HepG2 (cell line): Measurements from ENCODE around the gene SHANK3. TPM values are rescaled to one million over a fixed set of nuclear protein-coding genes. Genes with fewer than 3 reads are reported as not detected.

ENCODE experiments used
- AHDC1 ChIP-seq: sonication (generic); formaldehyde crosslinking; IDR thresholded peaks from 2 replicates; pipeline ENCODE4 v1.5.1; 2020; ENCODE audit warnings: mild to moderate bottlenecking, missing genetic modification reagents, borderline replicate concordance
- BRD4 ChIP-seq: sonication (generic); formaldehyde crosslinking; IDR thresholded peaks from 2 replicates; pipeline ENCODE4 v1.4.0; 2020; ENCODE audit warnings: missing genetic modification reagents
- CEBPB ChIP-seq: IDR thresholded peaks from 2 replicates; pipeline ENCODE4 v1.6.1; 2011; ENCODE audit warnings: low read depth, low read length, improper control_type of control experiment, borderline replicate concordance
- ELF4 ChIP-seq: sonication (generic); formaldehyde crosslinking; IDR thresholded peaks from 2 replicates; pipeline ENCODE4 v1.5.0; 2020; ENCODE audit warnings: missing genetic modification reagents, mild to moderate bottlenecking, moderate library complexity, borderline replicate concordance
- MBD4 ChIP-seq: IDR thresholded peaks from 2 replicates; pipeline ENCODE4 v1.6.1; 2012; ENCODE audit warnings: low read length, inconsistent platforms, borderline replicate concordance
- NBN ChIP-seq: fragments of 450-650 bp; conservative IDR thresholded peaks from 2 replicates; pipeline ENCODE4 v1.6.1; 2017
- NR2F1 ChIP-seq, 2 experiments: fragments of 450-650 bp in 1 of 2; formaldehyde crosslinking in 1 of 2; IDR thresholded peaks; 2 replicates each; pipeline versions ENCODE4 v1.5.0 to v1.6.1; 2016 to 2020; ENCODE audit warnings: mild to moderate bottlenecking in 1 of 2, missing compliant biosample characterization in 1 of 2, missing genetic modification reagents in 1 of 2, moderate library complexity in 1 of 2
- TCF7 ChIP-seq: sonication (generic); IDR thresholded peaks from 2 replicates; pipeline ENCODE4 v1.6.1; 2016; ENCODE audit warnings: antibody characterized with exemption, low read depth
- YEATS4 ChIP-seq: sonication (generic); formaldehyde crosslinking; IDR thresholded peaks from 2 replicates; pipeline ENCODE4 v1.4.0; 2020; ENCODE audit warnings: missing genetic modification reagents, borderline replicate concordance
- ZGPAT ChIP-seq: IDR thresholded peaks from 2 replicates; pipeline ENCODE4 v1.6.1; 2016; ENCODE audit warnings: mild to moderate bottlenecking
- ZNF503 ChIP-seq: sonication (generic); formaldehyde crosslinking; IDR thresholded peaks from 2 replicates; pipeline ENCODE4 v1.4.0; 2020; ENCODE audit warnings: missing genetic modification reagents
- ZSCAN25 ChIP-seq: sonication (generic); formaldehyde crosslinking; IDR thresholded peaks from 2 replicates; pipeline ENCODE4 v1.8.0; 2022; ENCODE audit warnings: mild to moderate bottlenecking, missing genetic modification reagents
- polyA plus RNA-seq, 8 experiments: library from polyadenylated mRNA; depleted of rRNA in 3 of 8; stranded (reverse) in 7 of 8; unstranded in 1 of 8; fragments of >200 nt; fragmentation: Illumina TruSeq in 4 of 8; extraction: Trizol in 4 of 8; gene quantifications; 2 replicates each; pipeline versions ENCODE4 v1.2.1 to v1.2.3, GENCODE V29; 2011 to 2016; ENCODE audit warnings: low read depth in 4 of 8, missing spikeins in 1 of 8, mixed read lengths in 1 of 8; ENCODE audit not compliant: insufficient read depth in 1 of 8
- total RNA-seq, 5 experiments: library from RNA; depleted of rRNA; stranded (reverse); fragments of >200 nt; fragmentation: Illumina TruSeq; extraction: Trizol; gene quantifications; 2 replicates each; pipeline ENCODE4 v1.2.3, GENCODE V29; 2016; ENCODE audit warnings: low read depth in 1 of 5
- TF ChIP-seq, protein P1 (sequence below): IDR thresholded peaks from 2 replicates; pipeline ENCODE4 v1.6.1; 2016; ENCODE audit warnings: low read depth, missing genetic modification reagents, missing compliant biosample characterization

Gene SHANK3
- total and polyA plus RNA-seq, 2 of the 13 experiments (the other 11 are each of a cell fraction or from before 2014, with no cell fraction given) = 2.9 to 4.6 TPM

DNA sequence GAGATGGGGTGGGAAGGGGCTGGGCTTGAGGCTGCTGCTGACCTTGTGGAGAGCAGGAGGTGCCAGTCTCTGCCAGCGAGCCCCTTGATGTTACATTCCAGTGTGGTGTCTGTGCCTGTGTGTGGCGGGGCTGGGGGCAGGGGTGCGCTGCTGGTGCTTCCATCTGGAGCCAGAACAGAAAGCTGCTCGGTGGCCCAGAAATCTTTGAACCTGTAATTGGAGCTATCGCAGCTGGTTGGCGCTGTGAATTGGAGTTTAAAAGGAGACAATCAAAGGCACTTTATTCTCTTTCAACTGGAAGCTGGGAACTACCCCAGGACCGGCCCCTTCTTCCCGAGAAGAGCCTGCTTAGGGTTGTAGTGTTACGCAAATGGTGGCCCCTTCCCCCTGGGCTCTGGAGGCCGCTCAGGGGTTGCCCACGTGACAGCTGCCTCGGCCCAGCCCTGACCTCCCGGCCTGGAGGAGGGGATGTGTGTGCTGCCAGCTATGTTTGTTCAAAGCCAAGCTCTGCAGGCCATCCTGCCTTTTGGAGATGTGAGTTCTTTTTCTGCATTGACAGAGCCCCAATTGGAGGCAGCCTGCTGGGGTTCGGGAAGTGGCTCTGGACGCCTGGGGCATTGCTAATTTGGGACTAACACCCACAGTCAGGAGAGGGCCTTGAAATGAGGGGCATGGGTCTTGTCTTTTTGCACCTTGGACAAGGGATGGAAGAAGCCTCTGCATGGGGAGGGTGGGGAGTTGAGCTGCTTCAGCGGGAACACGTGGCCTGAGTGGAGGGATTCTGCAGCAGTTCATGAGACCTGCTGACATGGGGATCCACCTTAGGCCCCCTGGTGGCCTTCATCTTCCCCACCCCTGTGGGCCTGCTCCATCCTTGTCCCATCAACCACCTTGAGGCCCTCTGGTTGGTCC is 30.7 kb upstream of the SHANK3 start (continued):
- TF ChIP-seq YEATS4 (CRISPR knock-in tag) (peak; percentile 63; the same call in 1 of the 2 replicates), TCF7 (peak; percentile 64), ZSCAN25 (CRISPR knock-in tag) (0 out of 2 replicates have a peak, but pooled peaks have one; percentile 15), AHDC1 (CRISPR knock-in tag) (peak; percentile 67; the same call in 1 of the 2 replicates), NR2F1 (CRISPR knock-in tag; IDR thresholded peaks at IDR 0.05) (peak; percentile 81 to 87), ZNF503 (peak; percentile 72), ZGPAT (peak; percentile 88; the same call in 1 of the 2 replicates), CEBPB (peak; percentile 90), MBD4 (no peak), ELF4 (CRISPR knock-in tag) (no peak), NBN (no peak), BRD4 (no peak)
- TF ChIP-seq, protein P1, sequence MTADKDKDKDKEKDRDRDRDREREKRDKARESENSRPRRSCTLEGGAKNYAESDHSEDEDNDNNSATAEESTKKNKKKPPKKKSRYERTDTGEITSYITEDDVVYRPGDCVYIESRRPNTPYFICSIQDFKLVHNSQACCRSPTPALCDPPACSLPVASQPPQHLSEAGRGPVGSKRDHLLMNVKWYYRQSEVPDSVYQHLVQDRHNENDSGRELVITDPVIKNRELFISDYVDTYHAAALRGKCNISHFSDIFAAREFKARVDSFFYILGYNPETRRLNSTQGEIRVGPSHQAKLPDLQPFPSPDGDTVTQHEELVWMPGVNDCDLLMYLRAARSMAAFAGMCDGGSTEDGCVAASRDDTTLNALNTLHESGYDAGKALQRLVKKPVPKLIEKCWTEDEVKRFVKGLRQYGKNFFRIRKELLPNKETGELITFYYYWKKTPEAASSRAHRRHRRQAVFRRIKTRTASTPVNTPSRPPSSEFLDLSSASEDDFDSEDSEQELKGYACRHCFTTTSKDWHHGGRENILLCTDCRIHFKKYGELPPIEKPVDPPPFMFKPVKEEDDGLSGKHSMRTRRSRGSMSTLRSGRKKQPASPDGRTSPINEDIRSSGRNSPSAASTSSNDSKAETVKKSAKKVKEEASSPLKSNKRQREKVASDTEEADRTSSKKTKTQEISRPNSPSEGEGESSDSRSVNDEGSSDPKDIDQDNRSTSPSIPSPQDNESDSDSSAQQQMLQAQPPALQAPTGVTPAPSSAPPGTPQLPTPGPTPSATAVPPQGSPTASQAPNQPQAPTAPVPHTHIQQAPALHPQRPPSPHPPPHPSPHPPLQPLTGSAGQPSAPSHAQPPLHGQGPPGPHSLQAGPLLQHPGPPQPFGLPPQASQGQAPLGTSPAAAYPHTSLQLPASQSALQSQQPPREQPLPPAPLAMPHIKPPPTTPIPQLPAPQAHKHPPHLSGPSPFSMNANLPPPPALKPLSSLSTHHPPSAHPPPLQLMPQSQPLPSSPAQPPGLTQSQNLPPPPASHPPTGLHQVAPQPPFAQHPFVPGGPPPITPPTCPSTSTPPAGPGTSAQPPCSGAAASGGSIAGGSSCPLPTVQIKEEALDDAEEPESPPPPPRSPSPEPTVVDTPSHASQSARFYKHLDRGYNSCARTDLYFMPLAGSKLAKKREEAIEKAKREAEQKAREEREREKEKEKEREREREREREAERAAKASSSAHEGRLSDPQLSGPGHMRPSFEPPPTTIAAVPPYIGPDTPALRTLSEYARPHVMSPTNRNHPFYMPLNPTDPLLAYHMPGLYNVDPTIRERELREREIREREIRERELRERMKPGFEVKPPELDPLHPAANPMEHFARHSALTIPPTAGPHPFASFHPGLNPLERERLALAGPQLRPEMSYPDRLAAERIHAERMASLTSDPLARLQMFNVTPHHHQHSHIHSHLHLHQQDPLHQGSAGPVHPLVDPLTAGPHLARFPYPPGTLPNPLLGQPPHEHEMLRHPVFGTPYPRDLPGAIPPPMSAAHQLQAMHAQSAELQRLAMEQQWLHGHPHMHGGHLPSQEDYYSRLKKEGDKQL (CRISPR knock-in tag) = peak; percentile 38; the same call in 1 of the 2 replicates
